Activated T-cell treated with anti-CD3 and anti-CD28 coated beads for 24 hours (primary cell): ENCODE data around the gene CTCF.
"Not testable (repeated sequence)": the region's sequence is repeated elsewhere in the genome, so short reads cannot be mapped to it uniquely, and the experiment has no call there.

Experiments
- DNase-seq: peaks from one replicate; pipeline ENCODE4 v3.0.0-alpha.2; 2020; ENCODE audit warnings: low read depth

The CTCF gene, protein sequence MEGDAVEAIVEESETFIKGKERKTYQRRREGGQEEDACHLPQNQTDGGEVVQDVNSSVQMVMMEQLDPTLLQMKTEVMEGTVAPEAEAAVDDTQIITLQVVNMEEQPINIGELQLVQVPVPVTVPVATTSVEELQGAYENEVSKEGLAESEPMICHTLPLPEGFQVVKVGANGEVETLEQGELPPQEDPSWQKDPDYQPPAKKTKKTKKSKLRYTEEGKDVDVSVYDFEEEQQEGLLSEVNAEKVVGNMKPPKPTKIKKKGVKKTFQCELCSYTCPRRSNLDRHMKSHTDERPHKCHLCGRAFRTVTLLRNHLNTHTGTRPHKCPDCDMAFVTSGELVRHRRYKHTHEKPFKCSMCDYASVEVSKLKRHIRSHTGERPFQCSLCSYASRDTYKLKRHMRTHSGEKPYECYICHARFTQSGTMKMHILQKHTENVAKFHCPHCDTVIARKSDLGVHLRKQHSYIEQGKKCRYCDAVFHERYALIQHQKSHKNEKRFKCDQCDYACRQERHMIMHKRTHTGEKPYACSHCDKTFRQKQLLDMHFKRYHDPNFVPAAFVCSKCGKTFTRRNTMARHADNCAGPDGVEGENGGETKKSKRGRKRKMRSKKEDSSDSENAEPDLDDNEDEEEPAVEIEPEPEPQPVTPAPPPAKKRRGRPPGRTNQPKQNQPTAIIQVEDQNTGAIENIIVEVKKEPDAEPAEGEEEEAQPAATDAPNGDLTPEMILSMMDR

GRCh38 chr16:67562526-67562917 lies at the start of gene CTCF:
CTCF (plus strand) TSS chr16:67562526; CDS start chr16:67610833, 48,307 bp downstream.
- peak; percentile 70 for DNase-seq

DNA sequence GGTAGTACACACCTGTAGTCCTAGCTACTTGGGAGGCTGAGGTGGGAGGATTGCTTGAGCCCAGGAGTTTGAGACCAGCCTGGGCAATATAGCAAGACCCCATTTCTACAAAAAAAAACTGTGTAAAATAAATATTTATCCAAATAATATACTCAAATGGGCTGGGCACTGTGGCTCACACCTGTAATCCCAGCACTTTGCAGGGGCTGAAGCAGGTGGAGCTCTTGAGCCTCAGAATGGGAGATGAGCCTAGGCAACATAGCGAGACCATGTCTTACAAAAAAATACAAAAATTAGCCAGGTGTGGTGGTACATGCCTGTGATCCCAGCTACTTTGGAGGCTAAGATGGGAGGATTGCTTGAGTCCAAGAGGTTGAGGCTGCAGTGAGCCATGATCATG lies 48.4 kb upstream of the CTCF start:
- not testable (repeated sequence) for DNase-seq

GRCh38 chr16:67514382-67514828 lies 47.9 kb upstream of the CTCF start:
- DNase-seq = peak; percentile 67

- no peak for DNase-seq
Measured at GRCh38 chr16:67516296-67517154, 45.8 kb upstream of the CTCF start.

DNA sequence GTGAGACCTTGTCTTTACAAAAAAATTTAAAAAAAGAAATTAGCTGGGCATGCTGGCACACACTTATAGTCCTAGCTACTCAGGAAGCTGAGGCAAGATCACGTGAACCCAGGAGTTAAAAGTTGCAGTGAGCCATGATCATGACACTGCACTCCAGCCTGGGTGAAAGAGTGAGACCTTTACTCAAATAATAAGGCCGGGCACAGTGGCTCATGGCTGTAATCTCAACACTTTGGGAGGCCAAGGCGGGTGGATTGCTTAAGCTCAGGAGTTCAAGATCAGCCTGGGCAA lies 45.2 kb upstream of the CTCF start:
- DNase-seq = no peak

- no peak for DNase-seq
Measured at GRCh38 chr16:67517661-67518423, 44.5 kb upstream of the CTCF start.

- no peak for DNase-seq
Measured at GRCh38 chr16:67518676-67519075, 43.6 kb upstream of the CTCF start.

DNA sequence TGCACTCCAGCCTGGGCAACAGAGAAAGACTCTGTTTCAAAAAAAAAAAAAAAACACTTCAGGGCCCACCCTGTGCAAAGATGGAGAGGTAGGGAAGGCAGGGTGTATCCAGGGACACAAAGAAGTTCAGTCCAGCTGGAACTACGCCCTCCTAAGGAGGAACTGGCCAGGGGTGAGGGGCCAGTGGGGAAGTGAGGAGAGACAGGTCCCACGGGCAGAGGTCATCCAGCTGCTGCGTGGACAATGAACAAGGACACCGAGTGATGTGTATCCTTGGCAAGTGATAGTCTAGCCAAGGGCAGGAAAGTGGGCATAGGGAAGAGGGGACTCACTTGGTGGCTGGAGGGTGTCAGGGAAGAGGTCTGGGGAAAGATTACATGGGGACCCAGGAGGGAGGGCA lies 43.1 kb upstream of the CTCF start:
- no peak for DNase-seq

DNA sequence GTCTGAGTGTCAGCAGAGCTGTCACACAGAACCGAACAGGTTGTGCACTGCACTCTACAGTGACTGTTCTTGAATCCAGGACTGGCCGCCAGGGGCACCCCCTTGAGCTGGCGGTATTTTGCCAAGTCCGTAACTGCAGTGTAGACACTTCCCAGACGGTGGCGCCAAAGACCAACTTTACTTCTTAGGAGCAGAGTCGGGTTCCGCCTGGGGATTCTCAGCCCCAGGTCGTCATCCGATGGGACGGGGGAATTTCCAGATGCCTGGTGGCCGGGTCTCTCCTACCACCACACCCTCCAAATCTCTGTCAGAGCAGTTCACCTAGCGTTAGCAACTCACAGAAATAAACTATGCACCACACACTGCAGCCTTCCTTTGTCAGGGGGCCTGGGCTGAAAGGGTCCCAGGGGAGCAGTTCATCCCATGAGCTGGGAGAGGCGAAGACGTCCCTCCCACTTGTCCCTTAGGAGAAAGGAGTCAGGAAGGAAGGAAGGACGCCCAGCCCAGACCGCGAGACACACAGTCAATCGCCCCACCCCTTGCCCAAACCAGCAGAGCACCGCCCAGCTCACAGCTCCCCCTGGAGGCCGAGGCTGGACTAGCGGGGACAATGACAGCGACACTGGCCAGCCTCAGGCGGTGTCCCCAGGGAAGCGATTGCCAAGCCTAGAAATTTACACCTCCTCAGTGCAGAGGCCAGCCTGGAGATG lies 41.1 kb upstream of the CTCF start:
- peak; percentile 97 for DNase-seq

GRCh38 chr16:67525176-67525860 lies 37.0 kb upstream of the CTCF start:
- DNase-seq = no peak

DNA sequence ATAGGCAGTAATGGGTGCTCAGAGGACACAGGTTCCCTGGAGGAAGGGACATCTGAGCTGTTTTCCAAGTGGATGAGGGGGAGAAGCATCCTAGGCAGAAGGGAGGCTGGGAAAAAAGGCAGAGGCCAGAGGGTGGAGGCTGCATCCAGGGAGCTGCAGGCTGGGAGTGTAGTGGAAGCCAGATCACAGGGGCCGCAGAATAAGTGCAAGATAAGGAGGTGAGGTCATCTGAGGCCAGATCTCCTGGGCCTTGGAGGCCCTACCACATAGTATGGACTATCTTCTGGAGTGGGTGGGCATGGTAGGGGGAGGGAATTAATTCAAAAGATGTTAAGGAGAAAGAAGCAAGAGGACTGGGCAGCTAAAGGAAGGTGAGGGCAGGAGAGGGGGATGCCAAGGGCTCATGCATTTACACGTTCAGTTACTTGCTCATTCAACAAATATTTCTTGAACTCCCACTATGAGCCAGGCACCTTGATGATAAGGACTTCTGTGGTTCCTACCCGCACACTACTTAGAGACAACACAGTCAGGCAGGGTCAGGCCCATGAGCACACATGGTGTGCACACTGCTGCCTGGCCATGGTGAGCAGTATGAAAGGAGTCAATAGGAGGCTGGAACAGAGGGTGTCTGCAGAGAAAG lies 36.1 kb upstream of the CTCF start:
- no peak for DNase-seq

DNA sequence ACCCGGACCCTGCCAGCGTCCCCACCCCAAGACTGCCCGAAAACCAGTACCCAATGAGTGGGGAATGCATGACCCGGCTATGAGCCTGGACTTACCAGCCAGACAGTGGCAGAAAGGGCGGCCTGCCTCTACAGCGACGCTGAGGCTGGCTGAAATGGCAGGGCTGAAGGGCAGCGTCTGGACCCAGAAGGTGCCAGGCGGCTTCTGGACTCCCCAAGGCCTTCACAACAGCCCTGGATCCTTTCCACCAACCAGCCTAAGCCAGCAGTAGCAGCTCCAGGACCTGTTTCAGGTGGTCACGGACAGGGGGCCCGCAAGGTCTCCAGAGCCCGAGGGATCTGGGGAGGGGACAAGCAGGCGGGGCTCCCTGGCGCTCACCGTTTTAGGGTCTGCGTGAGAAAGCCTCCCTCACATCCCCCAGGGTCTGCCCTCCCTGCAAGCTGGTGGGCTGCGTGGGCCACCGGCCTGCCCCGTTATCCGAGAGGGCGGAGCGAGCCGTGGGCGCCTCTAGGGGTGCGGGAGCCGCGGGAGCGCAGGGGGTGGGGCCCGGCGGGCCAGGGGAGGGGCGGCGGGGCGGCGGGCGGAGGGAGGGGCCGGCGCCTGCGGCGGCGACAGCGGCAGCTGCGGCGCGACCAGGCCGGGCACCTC lies 34.0 kb upstream of the CTCF start, which contains the start of gene RIPOR1:
TSS of gene RIPOR1 (plus strand) at position 608 of the 648 bp plus-strand sequence. CDS start 9,618 bp downstream, outside the sequence.
- no peak for DNase-seq

DNA sequence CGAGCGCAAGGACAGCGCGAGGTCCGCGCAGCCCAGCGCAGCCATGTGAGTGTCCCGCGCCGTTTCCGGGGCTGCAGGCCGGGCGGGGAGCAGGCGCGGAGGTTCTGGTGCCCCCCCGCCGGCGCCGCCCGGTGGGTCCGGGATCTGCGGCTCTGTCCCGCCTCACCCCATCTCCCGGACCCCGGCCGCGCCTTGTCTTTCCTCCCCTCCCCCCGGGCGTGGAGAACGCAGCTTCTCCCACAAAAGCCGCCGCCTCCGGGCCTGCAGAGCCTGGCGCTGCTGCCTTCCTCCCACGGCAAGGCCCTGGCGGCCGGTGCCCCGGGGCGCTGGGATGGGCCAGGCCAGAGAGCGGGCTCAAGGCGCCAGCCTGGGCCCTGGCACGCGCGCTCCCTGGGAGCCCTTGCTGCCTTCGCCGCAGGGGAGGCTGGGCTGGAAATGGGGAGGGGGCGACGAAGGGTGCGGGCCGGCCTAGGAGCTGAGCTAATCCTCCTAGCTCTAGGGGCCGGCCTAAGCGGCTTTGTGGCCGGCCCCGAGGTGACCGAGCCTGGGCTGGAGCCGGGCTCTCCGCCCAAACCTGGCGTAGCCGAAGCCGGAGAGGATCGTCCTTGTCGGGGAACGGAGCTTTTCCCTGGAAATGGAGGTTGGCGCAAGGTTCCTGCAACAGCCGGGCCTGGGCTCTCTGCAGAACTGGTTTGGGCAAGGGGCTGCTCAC lies 33.3 kb upstream of the CTCF start:
- DNase-seq = no peak

DNA sequence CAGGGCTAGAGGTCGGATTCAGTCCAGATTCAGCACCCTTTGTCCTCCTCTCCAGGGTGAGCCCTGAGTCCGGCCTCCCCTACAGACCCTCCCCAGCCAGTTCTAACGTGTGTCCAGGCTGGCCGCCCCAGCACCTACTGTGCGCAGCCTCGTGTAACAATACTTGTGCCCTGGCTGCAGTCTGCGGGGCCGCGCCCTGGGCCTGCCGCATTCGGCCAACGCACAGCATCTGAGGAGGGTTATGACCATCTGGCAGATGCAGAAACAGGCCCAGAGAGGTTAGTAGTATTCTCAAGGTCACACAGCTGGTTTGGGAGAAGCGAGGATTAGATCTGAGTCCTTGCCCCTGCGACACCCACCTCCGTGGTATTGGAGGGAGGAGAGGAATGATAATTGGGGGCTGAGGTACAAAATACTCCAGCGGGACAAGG lies 32.7 kb upstream of the CTCF start:
- DNase-seq = no peak

DNA sequence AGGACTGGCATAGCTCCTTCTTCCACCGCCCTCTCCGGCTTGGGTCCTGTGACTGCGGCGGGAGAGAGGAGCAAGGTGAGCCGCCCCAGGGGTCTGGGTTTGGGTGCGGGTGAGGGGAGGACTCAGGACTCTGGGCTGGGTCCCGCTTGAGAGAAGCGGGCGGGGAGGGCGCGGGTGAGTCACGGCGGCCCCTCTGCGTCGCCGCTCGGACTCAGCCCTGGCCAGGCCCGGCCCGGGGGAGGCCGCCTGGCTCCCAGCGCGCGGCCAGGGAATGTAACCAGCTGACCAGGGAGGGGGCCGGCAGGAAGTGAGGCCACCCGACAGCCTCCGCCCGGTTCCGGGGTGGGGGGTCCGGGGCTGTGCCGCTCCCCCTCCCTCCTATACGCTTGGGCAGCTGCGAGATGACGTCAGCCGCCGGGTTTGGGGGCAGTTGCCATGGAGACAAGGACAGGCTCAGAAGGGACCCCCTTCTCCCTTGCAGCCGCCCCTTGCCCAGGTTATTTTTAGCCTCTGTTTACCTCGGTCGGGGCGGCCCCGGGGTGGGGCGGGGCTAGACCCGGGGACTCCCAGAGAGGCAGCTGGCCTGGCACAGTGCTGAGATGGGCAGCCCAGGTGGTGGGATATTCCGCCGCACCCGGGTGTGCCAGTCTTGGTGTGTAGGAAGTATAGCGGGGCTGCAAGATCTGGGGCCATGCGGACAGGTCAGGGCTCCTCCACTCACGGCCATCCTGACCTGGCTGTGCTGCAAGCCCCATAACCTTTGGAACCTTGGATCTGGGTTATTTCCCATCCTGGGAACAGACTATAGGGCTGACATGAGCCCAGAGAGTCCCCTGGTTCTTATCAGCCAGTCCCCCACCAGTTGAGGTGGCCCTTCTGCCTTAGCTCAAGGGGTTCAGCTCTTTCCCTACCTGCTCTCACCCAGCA lies 32.0 kb upstream of the CTCF start:
- no peak for DNase-seq

DNA sequence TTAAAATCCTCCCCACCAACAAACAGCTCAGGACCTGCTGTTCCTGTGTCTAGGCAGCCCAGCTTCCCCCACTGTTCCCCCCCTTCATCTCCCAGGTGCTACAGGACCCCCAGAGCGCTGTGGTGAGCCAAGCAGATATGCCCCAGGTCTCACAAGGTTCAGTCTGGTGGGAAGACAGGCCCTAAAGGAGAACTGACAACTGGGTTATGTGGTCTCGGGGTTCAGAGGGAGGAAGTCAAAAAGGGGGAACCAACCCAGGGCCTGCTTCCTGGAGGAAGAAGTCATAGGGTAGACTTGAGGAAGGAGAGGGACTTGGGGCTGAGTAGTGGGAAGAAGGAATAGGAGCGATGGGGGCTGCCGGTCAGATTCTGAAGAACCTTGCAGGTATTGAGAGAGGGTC lies 31.1 kb upstream of the CTCF start:
- no peak for DNase-seq

GRCh38 chr16:67533024-67533560 lies 29.2 kb upstream of the CTCF start:
- no peak for DNase-seq
